Measurements from ENCODE around the gene GAB2.
A peak's percentile ranks its signal among the peaks of the same experiment; 100 is the strongest.

GAB2 gene

GRCh38 chr11:78438298-78438975 is 20.8 kb upstream of the GAB2 start:
- Mint-ChIP-seq H3K36me3 (peaks cover 30% of the 10 kb centered on the region), H3K27ac (peak overlapping the region; percentile 53), H3K4me1 (peaks cover 19% of the 10 kb centered on the region), H3K9me3 (no peaks in the 10 kb centered on the region), H3K27me3 (no peaks in the 10 kb centered on the region), H3K4me3 (peak overlapping the region; percentile 2)
- ATAC-seq = peak; percentile 93

- ATAC-seq = no peak
- H3K4me3 Mint-ChIP-seq = no peak overlapping the region
- peaks cover 7% of the 10 kb centered on the region for H3K36me3 Mint-ChIP-seq
- peak overlapping the region; percentile 53 for H3K27ac Mint-ChIP-seq
- no peaks in the 10 kb centered on the region for H3K9me3 Mint-ChIP-seq
- H3K4me1 Mint-ChIP-seq = peaks cover 37% of the 10 kb centered on the region
- H3K27me3 Mint-ChIP-seq = no peaks in the 10 kb centered on the region
Measured at GRCh38 chr11:78432956-78433355, 15.3 kb upstream of the GAB2 start.

- no peaks in the 10 kb centered on the region for H3K27me3 Mint-ChIP-seq
- H3K9me3 Mint-ChIP-seq = no peaks in the 10 kb centered on the region
- peaks cover 1% of the 10 kb centered on the region for H3K36me3 Mint-ChIP-seq
- H3K4me1 Mint-ChIP-seq = peaks cover 41% of the 10 kb centered on the region
- no peak for ATAC-seq
- no peak overlapping the region for H3K4me3 Mint-ChIP-seq
- peak overlapping the region; percentile 53 for H3K27ac Mint-ChIP-seq
Measured at GRCh38 chr11:78432058-78432515, 14.5 kb upstream of the GAB2 start.

- peak; percentile 81 for ATAC-seq
- H3K36me3 Mint-ChIP-seq = no peaks in the 10 kb centered on the region
- peak overlapping the region; percentile 84 for H3K27ac Mint-ChIP-seq
- H3K9me3 Mint-ChIP-seq = no peaks in the 10 kb centered on the region
- peak overlapping the region; percentile 5 for H3K4me3 Mint-ChIP-seq
- no peaks in the 10 kb centered on the region for H3K27me3 Mint-ChIP-seq
- peaks cover 65% of the 10 kb centered on the region for H3K4me1 Mint-ChIP-seq
Measured at GRCh38 chr11:78429660-78430059, 12.0 kb upstream of the GAB2 start.

- ATAC-seq = no peak
- Mint-ChIP-seq H3K9me3 (no peaks in the 10 kb centered on the region), H3K4me3 (peak overlapping the region; percentile 5), H3K36me3 (no peaks in the 10 kb centered on the region), H3K4me1 (peaks cover 69% of the 10 kb centered on the region), H3K27me3 (no peaks in the 10 kb centered on the region), H3K27ac (peak overlapping the region; percentile 84)
Measured at GRCh38 chr11:78429209-78429608, 11.6 kb upstream of the GAB2 start.

- Mint-ChIP-seq H3K4me1 (peaks cover 74% of the 10 kb centered on the region), H3K4me3 (peak overlapping the region; percentile 20), H3K27ac (peak overlapping the region; percentile 84), H3K27me3 (no peaks in the 10 kb centered on the region), H3K9me3 (no peaks in the 10 kb centered on the region), H3K36me3 (no peaks in the 10 kb centered on the region)
- no peak for ATAC-seq
Measured at GRCh38 chr11:78428773-78429172, 11.2 kb upstream of the GAB2 start.

- Mint-ChIP-seq H3K4me3 (peak overlapping the region; percentile 46), H3K36me3 (no peaks in the 10 kb centered on the region), H3K27ac (peak overlapping the region; percentile 84), H3K9me3 (no peaks in the 10 kb centered on the region), H3K4me1 (peaks cover 75% of the 10 kb centered on the region), H3K27me3 (no peaks in the 10 kb centered on the region)
- no peak for ATAC-seq
Measured at GRCh38 chr11:78428266-78428636, 10.6 kb upstream of the GAB2 start.

GRCh38 chr11:78427615-78428265 is 10.1 kb upstream of the GAB2 start:
- peak overlapping the region; percentile 84 for H3K27ac Mint-ChIP-seq
- no peaks in the 10 kb centered on the region for H3K27me3 Mint-ChIP-seq
- ATAC-seq = peak; percentile 73
- H3K4me3 Mint-ChIP-seq = peak overlapping the region; percentile 46
- no peaks in the 10 kb centered on the region for H3K9me3 Mint-ChIP-seq
- H3K4me1 Mint-ChIP-seq = peaks cover 74% of the 10 kb centered on the region
- H3K36me3 Mint-ChIP-seq = no peaks in the 10 kb centered on the region

GRCh38 chr11:78426845-78427244 is 9.2 kb upstream of the GAB2 start:
- no peak overlapping the region for H3K4me3 Mint-ChIP-seq

GRCh38 chr11:78425399-78426070 is 7.9 kb upstream of the GAB2 start:
- H3K27me3 Mint-ChIP-seq = no peaks in the 10 kb centered on the region
- no peak for ATAC-seq
- peaks cover 84% of the 10 kb centered on the region for H3K4me1 Mint-ChIP-seq
- H3K27ac Mint-ChIP-seq = peak overlapping the region; percentile 84
- no peaks in the 10 kb centered on the region for H3K36me3 Mint-ChIP-seq
- H3K9me3 Mint-ChIP-seq = no peaks in the 10 kb centered on the region
- peak overlapping the region; percentile 34 for H3K4me3 Mint-ChIP-seq

More at GRCh38 chr11:78426845-78427244, 9.2 kb upstream of the GAB2 start:
- Mint-ChIP-seq H3K36me3 (no peaks in the 10 kb centered on the region), H3K27ac (peak overlapping the region; percentile 84), H3K27me3 (no peaks in the 10 kb centered on the region), H3K4me1 (peaks cover 71% of the 10 kb centered on the region), H3K9me3 (no peaks in the 10 kb centered on the region)
- no peak for ATAC-seq

- Mint-ChIP-seq H3K4me1 (peaks cover 85% of the 10 kb centered on the region), H3K36me3 (no peaks in the 10 kb centered on the region), H3K9me3 (no peaks in the 10 kb centered on the region), H3K27me3 (no peaks in the 10 kb centered on the region), H3K4me3 (peak overlapping the region; percentile 59), H3K27ac (peak overlapping the region; percentile 84)
- peak; percentile 49 for ATAC-seq
Measured at GRCh38 chr11:78424334-78425270, 7.0 kb upstream of the GAB2 start.

GRCh38 chr11:78423241-78423640 is 5.6 kb upstream of the GAB2 start:
- no peak for ATAC-seq
- H3K36me3 Mint-ChIP-seq = no peaks in the 10 kb centered on the region
- no peaks in the 10 kb centered on the region for H3K9me3 Mint-ChIP-seq
- H3K4me3 Mint-ChIP-seq = no peak overlapping the region
- H3K27me3 Mint-ChIP-seq = no peaks in the 10 kb centered on the region
- H3K27ac Mint-ChIP-seq = no peak overlapping the region
- peaks cover 85% of the 10 kb centered on the region for H3K4me1 Mint-ChIP-seq

- Mint-ChIP-seq H3K27ac (peak overlapping the region; percentile 86), H3K36me3 (no peaks in the 10 kb centered on the region), H3K4me1 (peaks cover 73% of the 10 kb centered on the region), H3K4me3 (peak overlapping the region; percentile 69), H3K27me3 (no peaks in the 10 kb centered on the region), H3K9me3 (no peaks in the 10 kb centered on the region)
- peak; percentile 72 for ATAC-seq
Measured at GRCh38 chr11:78420796-78421209, 3.2 kb upstream of the GAB2 start.

- ATAC-seq = peak; percentile 10
- Mint-ChIP-seq H3K27ac (peak overlapping the region; percentile 86), H3K9me3 (no peaks in the 10 kb centered on the region), H3K4me1 (peaks cover 73% of the 10 kb centered on the region), H3K27me3 (no peaks in the 10 kb centered on the region), H3K36me3 (no peaks in the 10 kb centered on the region), H3K4me3 (peak overlapping the region; percentile 69)
Measured at GRCh38 chr11:78420255-78420764, 2.7 kb upstream of the GAB2 start.
